Measurements from ENCODE around the gene PAPPA. TPM values are rescaled to one million over a fixed set of nuclear protein-coding genes. Genes with fewer than 3 reads are reported as not detected.

The PAPPA gene
- total and polyA plus RNA-seq, 2 of the 8 experiments (the other 6 are each of a cell fraction or from before 2014, with no cell fraction given) = 0.18 to 0.63 TPM

DNA sequence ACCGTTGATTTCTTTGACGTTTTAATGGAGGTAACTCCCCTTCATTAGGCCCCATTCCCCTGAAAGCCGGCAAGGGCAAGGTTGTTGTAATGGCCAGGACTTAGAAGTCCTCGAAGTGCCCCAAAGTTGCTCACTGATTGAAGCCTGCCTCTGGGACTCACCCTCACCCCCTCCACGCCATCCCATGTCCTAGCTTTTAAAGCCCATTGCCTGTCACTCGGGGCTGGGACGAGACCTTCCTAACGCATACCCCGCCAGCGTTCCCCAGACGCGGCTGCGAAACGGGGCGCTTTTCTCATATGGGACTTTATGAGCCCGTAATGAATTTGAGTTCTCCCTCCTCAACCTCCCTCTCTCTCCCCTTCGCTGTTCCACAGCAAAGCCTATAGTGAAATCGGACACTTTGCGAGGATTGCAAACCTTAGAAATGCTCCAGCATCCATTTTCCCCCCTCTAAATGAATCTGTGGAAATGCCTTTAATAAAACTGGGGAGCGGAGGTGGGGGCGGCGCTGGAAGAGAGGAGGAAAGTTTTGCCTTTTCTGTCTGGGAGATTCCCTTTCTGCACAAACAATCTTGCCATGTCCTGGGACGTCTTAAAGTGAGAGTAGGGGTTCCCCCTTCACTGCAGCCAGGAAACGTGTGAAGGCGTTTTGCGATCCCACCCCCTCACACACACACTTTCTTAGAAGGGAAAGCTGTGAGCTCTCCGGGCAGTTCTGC is 1.5 kb downstream of the PAPPA start:
- Histone ChIP-seq H3K4me2 (ENCODE audit: insufficient read depth in 1 of 2, low read depth in 2 of 2, low read length in 2 of 2) (peak overlapping the region; percentile 93 to 95), H3K27me3 (replicated peaks in 1 of 4; ENCODE audit: control insufficient read depth in 3 of 4, extremely low read depth in 1 of 4, insufficient read depth in 3 of 4, low read length in 3 of 4) (peaks cover 8 to 35% (median 28%) of the 10 kb centered on the region in 4 experiments), H2BK20ac (ENCODE audit: low read length) (peak overlapping the region; percentile 56; the same call in 1 of the 2 replicates), H2BK15ac (ENCODE audit: low read length) (no peak overlapping the region), H4K91ac (replicated peaks; ENCODE audit: insufficient read length, low read length) (no peak overlapping the region), H3K36me3 (ENCODE audit: control insufficient read depth in 2 of 4, insufficient read depth in 4 of 4, low read length in 3 of 4) (no peaks in the 10 kb centered on the region), H2BK120ac (replicated peaks; ENCODE audit: low read depth, low read length) (no peak overlapping the region), H2BK5ac (ENCODE audit: low read depth, low read length) (no peak overlapping the region), H3K56ac (replicated peaks; ENCODE audit: insufficient read length, low read depth, low read length) (no peak overlapping the region), H3K23ac (ENCODE audit: insufficient read length) (no peak overlapping the region), H4K5ac (ENCODE audit: insufficient read length, low read depth, low read length) (no peak overlapping the region), H2BK12ac (ENCODE audit: low read depth, low read length) (peak overlapping the region; percentile 78; the same call in 1 of the 2 replicates), H3K14ac (ENCODE audit: insufficient read length) (no peak overlapping the region), H2AFZ (ENCODE audit: low read length) (peak overlapping the region; percentile 31; the same call in 1 of the 2 replicates), H3K4me3 (ENCODE audit: extremely low read depth in 1 of 4, insufficient read depth in 2 of 4, low read depth in 3 of 4, low read length in 4 of 4) (peak overlapping the region; percentile 49 to 64 (median 56)), H3K9ac (replicated peaks in 1 of 4; ENCODE audit: extremely low read depth in 1 of 4, low read depth in 3 of 4, low read length in 3 of 4) (no peak overlapping the region), H4K8ac (ENCODE audit: extremely low read depth, insufficient read depth, low read length) (no peak overlapping the region), H3K4ac (replicated peaks; ENCODE audit: insufficient read length, low read depth, low read length) (no peak overlapping the region), H4K20me1 (replicated peaks in 1 of 2; ENCODE audit: control insufficient read depth in 1 of 2, insufficient read depth in 2 of 2, low read length in 2 of 2) (no peaks in the 10 kb centered on the region), H3K79me2 (ENCODE audit: control insufficient read depth in 1 of 2, insufficient read depth in 2 of 2, low read length in 2 of 2) (no peaks in the 10 kb centered on the region), H2AK5ac (ENCODE audit: low read depth, low read length) (no peak overlapping the region), H3K23me2 (ENCODE audit: low read depth, low read length) (peaks cover 22% of the 10 kb centered on the region), H3K27ac (ENCODE audit: low read depth, low read length) (no peak overlapping the region), H3K4me1 (replicated peaks in 1 of 4; ENCODE audit: control insufficient read depth in 3 of 4, insufficient read depth in 4 of 4, low read length in 3 of 4) (peaks cover 4 to 22% (median 8%) of the 10 kb centered on the region in 4 experiments; a peak in 5 of 7 replicates), H3K79me1 (ENCODE audit: low read depth, low read length) (no peaks in the 10 kb centered on the region), H3K18ac (ENCODE audit: extremely low read depth, low read length) (peak overlapping the region; percentile 61; the same call in 1 of the 2 replicates), H3K9me3 (ENCODE audit: insufficient read depth in 2 of 2, low read depth in 1 of 2, low read length in 1 of 2) (no peaks in the 10 kb centered on the region)
- CTCF ChIA-PET (ENCODE audit: partially characterized antibody) = interaction anchor here (0.6 to 4.3 kb wide), 8 partner anchors 9 to 415 kb away, joined by 3 to 38 read pairs (median 4); no protein-coding TSS in a partner anchor
- DNase-seq (ENCODE audit: low read depth in 1 of 2, low spot score in 2 of 2) (peak in 1 of 2 experiments; percentile 56), FAIRE-seq (no peak)
- POLR2A ChIA-PET (ENCODE audit: partially characterized antibody) = interaction anchor here (0.6 to 0.9 kb wide), 2 partner anchors 335 to 342 kb away, joined by 3 to 5 read pairs; no protein-coding TSS in a partner anchor
- WGBS, 2 experiments (ENCODE audit: extremely low coverage in 1 of 2, insufficient coverage in 1 of 2, insufficient read length in 1 of 2, insufficient replicate concordance in 2 of 2, low coverage in 1 of 2, low lambda C conversion rate in 2 of 2, missing lambda C conversion rate in 1 of 2) = 2% methylated on average over 27 of the region's 27 CpGs; no CpG with 5 or more reads in 1 of the 2 experiments

Data from H1 (cell line).